Measurements from ENCODE around the gene RARS1.
"Not testable (repeated sequence)": the region's sequence is repeated elsewhere in the genome, so short reads cannot be mapped to it uniquely, and the experiment has no call there.

The RARS1 gene

DNA sequence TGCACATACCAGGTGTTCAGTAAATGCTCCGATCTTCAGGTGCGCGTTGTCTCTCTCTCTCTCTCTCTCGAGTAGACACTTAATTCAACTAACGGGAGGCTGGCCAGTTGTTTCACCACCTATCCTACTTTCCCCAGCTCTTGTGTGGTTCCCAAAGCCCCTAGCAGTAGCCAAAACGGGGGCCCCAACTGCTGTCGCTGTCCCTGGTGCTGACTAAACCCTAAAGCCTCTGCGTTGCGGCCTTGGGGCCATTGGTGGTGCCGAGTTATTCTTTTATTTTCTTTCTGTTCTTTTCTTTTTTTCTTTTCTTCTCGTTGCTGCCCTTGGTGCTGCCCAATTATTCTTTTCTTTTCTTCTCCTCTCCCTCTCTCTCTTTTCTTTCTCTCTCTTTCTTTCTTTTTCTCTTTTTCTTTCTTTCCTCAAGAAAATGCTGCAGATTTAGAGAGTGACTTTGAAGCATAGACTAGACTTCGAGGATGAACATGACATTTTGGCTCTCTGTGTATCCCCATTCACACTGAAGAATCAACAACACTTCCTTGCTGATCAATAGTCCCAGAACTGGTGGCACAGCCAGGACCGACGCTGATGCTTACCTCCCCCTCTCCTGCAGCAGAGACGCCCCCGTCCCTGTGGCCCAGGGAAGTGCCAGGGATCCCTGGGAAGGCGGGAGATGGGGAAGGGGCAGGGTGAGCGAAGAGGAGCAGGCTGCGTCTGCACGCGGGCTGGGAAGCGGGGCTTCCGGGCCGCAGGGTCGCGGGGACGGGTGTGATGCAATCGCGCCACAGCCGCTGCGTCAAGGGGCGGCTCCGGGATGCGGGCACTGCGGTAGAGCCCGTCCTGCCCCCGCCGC lies 42.5 kb downstream of the RARS1 start, which contains the start of gene FBLL1:
FBLL1 (plus strand) TSS at position 785 of the 853 bp plus-strand sequence. CDS start 200 bp downstream, outside the sequence.
- Mint-ChIP-seq H3K4me1 (peaks cover 11% of the 10 kb centered on the region), H3K27ac (peak within 1 kb of the TSS; percentile 59), H3K4me3 (peak within 1 kb of the TSS; percentile 76), H3K27me3 (peaks cover 33% of the 10 kb centered on the region), H3K36me3 (peaks cover 2% of the 10 kb centered on the region), H3K9me3 (no peaks in the 10 kb centered on the region)

DNA sequence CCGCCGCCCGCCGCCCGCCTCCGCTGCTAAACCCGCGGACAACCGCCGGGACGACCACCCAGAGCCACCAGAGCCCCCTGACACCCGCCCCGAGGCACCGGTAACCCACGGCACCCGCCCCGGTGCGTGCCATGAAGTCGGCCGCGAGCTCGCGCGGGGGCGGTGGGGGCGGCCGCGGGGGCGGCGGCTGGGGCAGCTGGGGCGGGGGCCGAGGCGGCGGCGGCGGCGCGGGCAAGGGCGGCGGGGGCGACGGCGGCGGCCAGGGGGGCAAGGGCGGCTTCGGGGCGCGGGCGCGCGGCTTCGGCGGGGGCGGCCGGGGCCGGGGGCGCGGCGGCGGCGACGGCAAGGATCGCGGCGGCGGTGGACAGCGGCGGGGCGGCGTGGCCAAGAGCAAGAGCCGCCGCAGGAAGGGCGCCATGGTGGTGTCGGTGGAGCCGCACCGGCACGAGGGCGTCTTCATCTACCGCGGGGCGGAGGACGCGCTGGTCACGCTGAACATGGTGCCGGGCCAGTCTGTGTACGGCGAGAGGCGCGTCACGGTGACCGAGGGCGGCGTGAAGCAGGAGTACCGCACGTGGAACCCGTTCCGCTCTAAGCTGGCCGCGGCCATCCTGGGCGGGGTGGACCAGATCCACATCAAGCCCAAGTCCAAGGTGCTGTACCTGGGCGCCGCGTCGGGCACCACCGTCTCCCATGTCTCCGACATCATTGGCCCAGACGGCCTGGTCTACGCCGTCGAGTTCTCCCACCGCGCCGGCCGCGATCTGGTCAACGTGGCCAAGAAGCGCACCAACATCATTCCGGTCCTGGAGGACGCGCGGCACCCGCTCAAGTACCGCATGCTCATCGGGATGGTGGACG lies 43.3 kb downstream of the RARS1 start:
- Mint-ChIP-seq H3K36me3 (peaks cover 2% of the 10 kb centered on the region), H3K27ac (peak overlapping the region; percentile 59), H3K27me3 (peaks cover 34% of the 10 kb centered on the region), H3K9me3 (no peaks in the 10 kb centered on the region), H3K4me1 (peaks cover 11% of the 10 kb centered on the region), H3K4me3 (peak overlapping the region; percentile 19)

DNA sequence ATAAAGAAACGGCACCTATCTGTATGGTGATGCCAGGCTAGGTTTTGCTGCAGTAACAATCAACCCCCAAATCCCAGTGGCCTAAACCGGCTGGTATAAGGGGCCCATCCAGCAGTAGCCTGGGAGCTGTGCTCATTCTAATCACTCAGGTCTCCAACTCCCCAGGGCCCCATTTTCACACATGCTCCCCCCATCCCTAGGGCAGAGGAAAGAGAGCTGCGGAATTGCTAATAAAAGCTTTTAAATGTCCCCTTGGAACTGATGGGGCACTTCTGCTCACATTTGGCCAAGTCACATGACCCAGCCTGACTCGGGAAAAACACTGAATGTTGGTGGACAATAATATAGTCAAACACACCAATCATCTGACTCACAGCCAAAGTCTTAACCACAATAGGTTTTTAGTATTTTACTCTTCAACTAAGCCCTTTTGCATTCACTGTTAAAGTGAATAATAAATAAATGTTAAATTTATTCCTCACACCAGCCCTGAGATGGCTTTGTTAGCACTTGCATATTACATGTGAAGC lies 44.4 kb downstream of the RARS1 start:
- Mint-ChIP-seq H3K4me3 (peak overlapping the region; percentile 19), H3K36me3 (peaks cover 2% of the 10 kb centered on the region), H3K4me1 (peaks cover 11% of the 10 kb centered on the region), H3K27me3 (peaks cover 34% of the 10 kb centered on the region), H3K27ac (no peak overlapping the region), H3K9me3 (no peaks in the 10 kb centered on the region)

DNA sequence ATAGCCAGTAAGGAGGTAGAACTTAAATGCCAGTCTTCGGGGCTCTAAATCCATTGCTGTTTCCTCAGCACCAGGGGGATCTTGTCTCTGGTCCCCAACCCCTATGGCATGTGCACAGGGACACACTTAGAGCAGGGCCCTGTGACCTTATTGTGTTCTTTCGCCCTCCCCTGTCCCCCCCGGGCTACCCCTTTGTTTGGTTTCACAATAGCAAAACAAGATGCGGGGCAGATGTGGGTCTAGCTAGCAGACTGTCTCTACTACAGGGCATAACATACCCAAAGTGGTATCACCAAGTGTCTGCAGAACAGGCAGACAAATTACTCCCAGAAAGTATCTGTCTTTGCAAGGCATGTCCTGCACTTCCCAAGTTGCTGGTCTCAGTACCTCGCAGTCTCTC lies 44.9 kb downstream of the RARS1 start:
- Mint-ChIP-seq H3K27ac (no peak overlapping the region), H3K4me3 (no peak overlapping the region), H3K9me3 (no peaks in the 10 kb centered on the region), H3K36me3 (peaks cover 2% of the 10 kb centered on the region), H3K27me3 (peaks cover 35% of the 10 kb centered on the region), H3K4me1 (peaks cover 11% of the 10 kb centered on the region)

DNA sequence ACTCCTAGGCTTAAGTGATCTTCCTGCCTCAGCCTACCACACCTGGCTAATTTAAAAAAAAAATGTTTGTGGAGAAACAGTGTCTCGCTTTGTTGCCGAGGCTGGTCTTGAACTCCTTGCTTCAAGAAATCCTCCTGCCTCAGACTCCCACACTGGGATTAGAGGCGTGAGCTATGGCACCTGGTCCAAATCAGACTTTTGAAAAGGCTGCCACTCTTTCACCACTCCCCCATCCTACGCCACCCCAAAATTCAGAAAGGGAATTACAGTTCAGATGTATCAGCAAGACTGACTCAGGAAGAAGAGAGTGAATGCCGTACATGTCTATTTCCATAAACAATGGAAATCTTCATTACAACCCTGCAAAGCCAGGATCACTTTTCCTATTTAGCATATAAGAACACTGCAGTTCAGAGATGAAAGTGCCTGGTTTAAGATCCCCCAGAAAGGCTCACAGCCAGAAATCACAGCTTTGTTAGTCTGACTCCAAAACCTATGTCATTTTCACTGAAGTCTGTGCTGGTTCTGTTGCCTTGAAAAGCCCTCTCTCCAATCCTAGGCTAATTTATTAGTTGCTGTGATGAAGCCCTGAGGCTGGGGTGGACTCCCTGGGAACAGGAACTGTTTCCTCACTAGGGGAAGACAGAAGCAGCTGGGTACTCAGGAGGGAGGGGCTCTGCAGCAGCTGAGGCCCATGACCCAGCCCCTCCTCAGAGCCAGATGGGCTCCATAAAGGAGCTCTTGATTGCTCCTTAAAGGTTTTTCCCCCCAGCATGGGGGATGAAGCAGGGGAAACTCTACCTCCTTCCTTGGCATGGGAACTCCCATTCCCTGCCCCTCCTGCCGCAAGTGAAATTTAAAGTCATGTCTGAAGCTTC lies 46.0 kb downstream of the RARS1 start:
- Mint-ChIP-seq H3K9me3 (no peaks in the 10 kb centered on the region), H3K4me1 (peaks cover 11% of the 10 kb centered on the region), H3K27me3 (peaks cover 35% of the 10 kb centered on the region), H3K36me3 (peaks cover 2% of the 10 kb centered on the region), H3K27ac (no peak overlapping the region), H3K4me3 (no peak overlapping the region)

DNA sequence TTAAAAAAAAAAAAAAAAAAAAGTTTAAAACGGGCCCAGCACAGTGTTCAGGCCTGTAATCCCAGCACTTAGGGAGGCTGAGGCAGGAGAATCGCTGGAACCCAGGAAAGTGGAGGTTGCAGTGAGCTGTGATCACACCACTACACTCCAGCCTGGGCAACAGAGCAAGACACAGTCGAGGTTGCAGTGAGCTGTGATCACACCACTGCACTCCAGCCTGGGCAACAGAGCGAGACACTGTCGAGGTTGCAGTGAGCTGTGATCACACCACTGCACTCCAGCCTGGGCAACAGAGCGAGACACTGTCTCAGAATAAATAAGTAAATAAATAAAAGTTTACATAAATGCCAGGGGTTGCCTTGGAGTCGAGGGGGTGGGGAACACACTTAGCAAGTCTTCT lies 48.1 kb downstream of the RARS1 start:
- not testable (repeated sequence) for H3K4me3 Mint-ChIP-seq, H3K36me3 Mint-ChIP-seq, H3K4me1 Mint-ChIP-seq, H3K9me3 Mint-ChIP-seq, H3K27ac Mint-ChIP-seq
- peaks cover 24% of the 10 kb centered on the region for H3K27me3 Mint-ChIP-seq

DNA sequence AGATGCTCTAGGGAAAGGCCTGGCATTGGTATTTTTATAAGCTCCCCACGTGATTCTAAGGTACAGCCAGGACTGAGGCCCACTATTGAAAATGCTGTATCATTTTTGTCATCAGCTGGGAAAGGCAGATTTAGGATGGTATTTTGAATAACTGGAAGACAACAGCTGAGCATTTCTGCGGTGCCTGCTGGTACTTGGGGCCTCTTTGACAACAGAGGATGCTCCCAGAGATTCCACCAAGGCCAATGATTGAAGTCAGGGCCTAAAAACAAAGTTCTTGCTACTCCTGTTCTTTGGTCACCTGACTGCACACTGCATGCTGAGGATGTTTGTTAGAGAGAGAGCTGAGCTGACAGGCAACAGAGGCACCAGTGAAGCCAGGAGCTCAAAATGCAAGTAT lies 50.9 kb downstream of the RARS1 start:
- H3K9me3 Mint-ChIP-seq: no peaks in the 10 kb centered on the region
- H3K36me3 Mint-ChIP-seq: no peaks in the 10 kb centered on the region
- peaks cover 8% of the 10 kb centered on the region for H3K27me3 Mint-ChIP-seq
- H3K4me3 Mint-ChIP-seq: no peak overlapping the region
- no peak overlapping the region for H3K27ac Mint-ChIP-seq
- H3K4me1 Mint-ChIP-seq: no peaks in the 10 kb centered on the region

DNA sequence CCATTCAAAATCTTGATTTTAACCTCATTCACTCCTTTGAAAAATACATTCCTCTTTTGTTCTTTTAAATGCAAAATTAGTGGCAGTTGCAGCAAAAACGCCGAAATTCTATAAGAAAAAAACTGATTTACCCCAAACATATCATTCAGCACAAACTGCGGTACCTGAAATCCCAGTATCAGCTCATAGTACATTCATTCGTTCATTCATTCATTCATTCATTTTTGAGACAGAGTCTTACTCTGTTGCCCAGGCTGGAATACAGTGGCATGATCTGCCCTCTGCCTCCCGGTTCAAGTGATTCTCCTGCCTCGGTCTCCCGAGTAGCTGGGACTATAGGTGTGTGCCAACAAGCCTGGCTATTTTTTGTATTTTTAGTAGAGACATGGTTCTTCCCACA lies 63.3 kb downstream of the RARS1 start:
- Mint-ChIP-seq H3K4me1 (peaks cover 7% of the 10 kb centered on the region), H3K27me3 (no peaks in the 10 kb centered on the region), H3K4me3 (no peak overlapping the region), H3K27ac (no peak overlapping the region), H3K36me3 (peaks cover 43% of the 10 kb centered on the region), H3K9me3 (no peaks in the 10 kb centered on the region)

DNA sequence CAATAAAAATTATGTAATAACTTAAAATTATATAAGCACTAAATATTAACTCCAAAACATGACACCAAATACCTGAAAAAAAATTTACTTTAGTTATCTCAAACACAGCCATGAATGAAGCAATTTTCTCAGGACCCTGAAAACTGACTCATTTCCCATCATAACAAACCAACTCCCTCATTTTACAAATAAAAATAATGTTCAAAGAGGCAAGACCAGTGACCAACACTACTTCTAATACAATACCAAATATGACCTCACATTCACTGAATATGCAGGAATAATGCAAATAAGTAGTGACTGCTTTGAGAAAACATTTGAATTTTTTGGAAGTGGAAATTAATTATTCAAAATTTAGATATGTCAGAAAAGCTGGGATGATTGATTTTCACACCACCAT lies 64.4 kb downstream of the RARS1 start:
- Mint-ChIP-seq H3K4me1 (peaks cover 7% of the 10 kb centered on the region), H3K9me3 (no peaks in the 10 kb centered on the region), H3K4me3 (no peak overlapping the region), H3K27ac (no peak overlapping the region), H3K27me3 (no peaks in the 10 kb centered on the region), H3K36me3 (peaks cover 42% of the 10 kb centered on the region)

DNA sequence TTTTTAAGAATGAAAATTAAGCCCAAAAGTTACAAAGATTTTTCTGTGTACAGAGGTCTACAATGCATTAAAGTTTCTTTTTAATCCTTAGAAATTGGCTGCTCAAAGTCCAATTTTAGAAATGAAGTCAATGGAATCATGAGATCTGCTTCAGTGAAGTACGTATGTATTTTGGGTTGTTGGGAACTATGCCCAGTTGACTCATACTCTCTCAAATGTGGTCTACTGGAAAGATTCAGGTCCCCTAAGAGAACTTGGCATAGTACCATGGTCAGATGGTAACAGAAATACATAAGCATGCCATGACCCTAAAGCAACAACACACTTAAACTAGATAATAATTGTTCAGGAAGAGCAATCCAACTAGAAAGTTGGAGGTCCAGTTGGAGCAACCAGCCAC lies 65.9 kb downstream of the RARS1 start:
- Mint-ChIP-seq H3K9me3 (no peaks in the 10 kb centered on the region), H3K4me3 (no peak overlapping the region), H3K4me1 (peaks cover 7% of the 10 kb centered on the region), H3K27ac (no peak overlapping the region), H3K27me3 (no peaks in the 10 kb centered on the region), H3K36me3 (peaks cover 50% of the 10 kb centered on the region)

DNA sequence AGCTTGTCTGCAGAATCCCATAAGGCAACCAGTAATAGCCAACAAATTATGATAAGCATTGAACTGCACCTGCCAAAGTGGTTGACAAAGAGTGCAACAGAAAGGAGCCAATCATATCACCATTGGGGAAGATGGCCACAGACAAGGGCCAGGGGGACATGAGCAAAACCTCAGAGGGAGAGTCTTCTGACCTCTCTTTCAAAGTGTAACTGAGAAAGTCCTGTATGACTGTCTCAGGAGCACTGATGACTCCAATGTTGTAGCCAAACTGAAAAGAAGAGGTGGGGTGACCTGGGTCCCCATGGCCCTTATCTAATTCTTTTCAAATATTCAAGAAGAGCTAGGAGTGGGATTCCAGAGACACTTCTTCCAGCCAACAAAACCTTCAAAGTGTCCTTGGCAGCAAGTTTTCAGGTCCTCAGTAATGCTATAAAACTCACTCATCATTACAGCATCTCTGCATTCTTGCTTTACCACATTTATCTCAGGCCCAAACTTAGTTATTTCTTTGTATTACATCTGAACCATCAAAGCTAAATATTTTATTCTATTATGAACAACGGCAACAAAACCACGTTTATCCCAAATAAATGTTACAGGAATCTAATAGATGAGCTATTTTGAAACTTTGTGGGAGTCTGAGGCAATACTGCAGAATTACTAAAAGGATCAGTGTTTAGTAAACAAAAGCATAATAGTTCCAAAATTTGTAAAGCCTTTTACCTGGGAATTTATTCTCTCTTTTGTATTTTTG lies 67.3 kb downstream of the RARS1 start:
- Mint-ChIP-seq H3K4me3 (no peak overlapping the region), H3K4me1 (peaks cover 7% of the 10 kb centered on the region), H3K36me3 (peaks cover 45% of the 10 kb centered on the region), H3K27me3 (no peaks in the 10 kb centered on the region), H3K9me3 (no peaks in the 10 kb centered on the region), H3K27ac (no peak overlapping the region)

DNA sequence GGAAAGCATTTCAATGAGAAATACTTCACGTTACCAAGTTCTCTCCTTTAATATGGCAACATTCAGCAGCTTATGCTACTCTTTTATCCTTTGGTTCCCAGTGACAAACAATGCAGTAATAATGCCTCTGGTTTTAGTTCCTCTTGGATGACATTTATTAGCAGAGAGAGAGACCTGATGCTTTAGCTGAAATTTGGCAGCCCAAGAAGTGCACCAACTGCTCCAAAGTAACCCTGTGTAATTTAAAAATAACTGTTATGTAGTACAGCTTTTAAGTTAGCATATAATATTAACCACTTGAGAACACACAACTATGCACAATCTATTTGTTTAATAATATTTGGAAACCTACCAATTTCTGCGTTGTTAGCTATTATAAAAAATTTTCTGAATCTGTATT lies 71.1 kb downstream of the RARS1 start:
- H3K9me3 Mint-ChIP-seq: no peaks in the 10 kb centered on the region
- H3K27me3 Mint-ChIP-seq: no peaks in the 10 kb centered on the region
- H3K4me3 Mint-ChIP-seq: no peak overlapping the region
- peaks cover 43% of the 10 kb centered on the region for H3K36me3 Mint-ChIP-seq
- H3K4me1 Mint-ChIP-seq: peaks cover 9% of the 10 kb centered on the region
- no peak overlapping the region for H3K27ac Mint-ChIP-seq

DNA sequence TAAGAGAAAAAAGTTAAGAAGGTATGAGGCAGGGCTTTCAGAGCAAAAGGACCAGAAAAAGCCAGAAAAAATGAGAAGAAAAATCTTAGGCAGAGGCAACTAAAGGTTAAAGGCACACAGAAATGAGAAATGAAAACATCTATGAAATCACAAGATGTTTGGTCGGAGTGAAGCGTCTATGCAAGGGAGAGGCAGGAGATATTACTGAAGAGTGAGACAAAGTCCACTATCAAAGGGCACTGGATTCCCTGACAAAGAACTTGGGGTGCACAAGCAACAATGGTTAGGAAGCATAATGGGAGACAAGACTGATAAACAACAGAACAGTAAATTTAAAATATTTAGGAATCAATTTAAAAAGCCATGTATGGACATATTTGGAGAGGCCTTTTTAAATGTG lies 76.0 kb downstream of the RARS1 start:
- peak overlapping the region; percentile 69 for H3K27ac Mint-ChIP-seq
- H3K36me3 Mint-ChIP-seq: peaks cover 21% of the 10 kb centered on the region
- H3K9me3 Mint-ChIP-seq: no peaks in the 10 kb centered on the region
- H3K4me3 Mint-ChIP-seq: no peak overlapping the region
- no peaks in the 10 kb centered on the region for H3K27me3 Mint-ChIP-seq
- peaks cover 11% of the 10 kb centered on the region for H3K4me1 Mint-ChIP-seq

DNA sequence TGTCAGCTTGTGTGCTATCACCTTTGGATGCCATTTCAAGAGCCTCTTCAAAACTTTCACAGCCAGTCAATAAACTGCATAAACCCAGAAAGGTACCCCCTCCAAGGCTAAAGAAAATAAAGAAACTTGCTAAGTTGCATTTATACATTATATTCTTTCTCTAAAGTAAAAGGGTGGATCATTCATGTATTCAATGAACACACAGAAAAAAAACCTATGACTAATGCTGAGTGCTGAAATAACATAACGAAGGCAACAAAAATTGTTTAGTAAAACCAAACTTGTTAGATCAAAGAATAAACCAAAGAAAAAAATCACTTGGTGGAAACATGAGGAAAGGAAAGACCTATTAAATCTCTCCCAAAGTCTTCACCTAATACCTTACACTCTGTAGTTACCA lies 77.7 kb downstream of the RARS1 start:
- H3K4me3 Mint-ChIP-seq: no peak overlapping the region
- H3K36me3 Mint-ChIP-seq: peaks cover 24% of the 10 kb centered on the region
- H3K27ac Mint-ChIP-seq: no peak overlapping the region
- H3K27me3 Mint-ChIP-seq: no peaks in the 10 kb centered on the region
- no peaks in the 10 kb centered on the region for H3K9me3 Mint-ChIP-seq
- H3K4me1 Mint-ChIP-seq: peaks cover 14% of the 10 kb centered on the region
